Measurements from ENCODE around the gene HIGD2A.
"Not testable (repeated sequence)": the region's sequence is repeated elsewhere in the genome, so short reads cannot be mapped to it uniquely, and the experiment has no call there.

Gene HIGD2A

DNA sequence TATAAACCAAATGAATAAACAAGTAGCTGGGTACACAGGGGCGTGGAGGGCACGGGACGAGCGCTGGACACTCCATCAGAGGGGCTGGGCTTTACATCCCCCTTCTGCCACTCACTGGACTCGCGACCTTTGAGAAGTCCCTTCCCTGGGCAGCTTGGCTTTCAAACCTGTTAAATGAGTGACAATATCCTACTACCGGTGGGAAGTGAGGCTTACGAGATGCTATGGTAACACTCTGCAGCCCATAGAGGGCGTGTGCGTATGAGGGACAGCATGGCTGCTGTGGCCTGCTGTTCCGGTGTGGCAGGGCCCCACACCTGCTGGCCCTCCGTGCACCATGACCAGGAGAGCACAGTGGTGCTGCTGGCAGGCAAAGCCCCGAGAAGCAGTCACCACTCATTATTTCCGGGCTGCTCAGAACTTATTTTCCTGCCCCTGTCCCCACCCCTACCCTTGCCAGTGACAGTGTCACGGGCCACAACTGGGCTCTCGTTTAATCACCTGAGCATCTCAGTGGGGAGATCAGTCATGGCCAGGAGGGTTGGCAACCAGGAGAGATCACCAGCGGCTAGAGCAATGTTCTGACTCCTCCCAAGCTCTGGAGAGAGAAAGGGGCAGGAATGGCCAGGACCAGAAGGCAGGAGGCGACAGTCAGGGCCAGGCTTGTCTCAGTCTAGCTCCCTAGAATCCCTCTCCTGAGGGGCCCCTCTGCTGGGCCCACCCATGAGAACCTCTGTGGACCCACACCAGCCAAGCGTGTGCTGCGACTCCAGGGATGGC, 17.3 kb downstream of the HIGD2A start:
- H3K4me3 ChIP-seq (ENCODE audit: low read depth, low read length) = no peak overlapping the region
- DNase-seq (ENCODE audit: low read depth) = no peak
- no peak for TF ChIP-seq CTCF (IDR thresholded peaks at IDR 0.05; ENCODE audit: insufficient read depth, low read depth, low read length, missing control alignments)

DNA sequence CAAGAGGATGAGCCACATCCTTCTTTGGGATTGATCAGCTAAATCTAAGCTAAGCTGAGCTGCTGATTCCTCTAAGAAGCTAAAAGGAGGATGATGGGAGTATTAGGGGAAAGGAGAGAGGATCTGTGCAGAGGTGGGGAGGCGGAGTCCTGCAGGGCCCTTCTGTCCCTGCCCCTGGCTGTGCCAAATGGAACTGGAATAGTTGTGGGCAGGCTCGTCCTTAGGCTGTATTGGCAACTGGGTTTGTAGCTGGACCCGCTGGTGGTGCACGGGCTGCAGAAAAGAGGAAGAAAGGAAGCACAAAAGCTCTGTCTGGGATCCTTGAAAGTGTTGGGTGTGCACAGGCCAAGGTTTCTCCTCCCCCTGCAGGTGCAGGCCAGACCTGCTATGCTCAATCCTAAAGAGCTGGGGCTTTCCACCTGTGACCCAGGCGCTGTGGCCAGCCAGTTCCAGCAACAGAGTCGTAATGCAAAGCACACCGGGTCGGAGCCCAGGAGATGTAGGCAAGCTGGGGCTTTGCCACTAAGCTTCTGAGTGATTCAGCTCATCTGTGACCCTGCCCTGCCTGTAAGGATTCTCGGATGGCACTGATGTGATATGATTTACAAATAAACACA, 18.0 kb downstream of the HIGD2A start:
- no peak for TF ChIP-seq CTCF (IDR thresholded peaks at IDR 0.05; ENCODE audit: insufficient read depth, low read depth, low read length, missing control alignments)
- DNase-seq (ENCODE audit: low read depth) = no peak
- H3K4me3 ChIP-seq (ENCODE audit: low read depth, low read length) = no peak overlapping the region

- TF ChIP-seq CTCF (IDR thresholded peaks at IDR 0.05; ENCODE audit: insufficient read depth, low read depth, low read length, missing control alignments) = no peak
- no peak for DNase-seq (ENCODE audit: low read depth)
- H3K4me3 ChIP-seq (ENCODE audit: low read depth, low read length) = no peak overlapping the region
These were observed 19.1 kb downstream of the HIGD2A start for GRCh38 chr5:176407456-176408251.

GRCh38 chr5:176408252-176408573, 19.7 kb downstream of the HIGD2A start:
- DNase-seq (ENCODE audit: low read depth); H3K4me3 ChIP-seq (ENCODE audit: low read depth, low read length): not testable (repeated sequence)

- DNase-seq (ENCODE audit: low read depth) = no peak
- no peak for TF ChIP-seq CTCF (IDR thresholded peaks at IDR 0.05; ENCODE audit: insufficient read depth, low read depth, low read length, missing control alignments)
These were observed 20.0 kb downstream of the HIGD2A start for GRCh38 chr5:176408590-176408989.

DNA sequence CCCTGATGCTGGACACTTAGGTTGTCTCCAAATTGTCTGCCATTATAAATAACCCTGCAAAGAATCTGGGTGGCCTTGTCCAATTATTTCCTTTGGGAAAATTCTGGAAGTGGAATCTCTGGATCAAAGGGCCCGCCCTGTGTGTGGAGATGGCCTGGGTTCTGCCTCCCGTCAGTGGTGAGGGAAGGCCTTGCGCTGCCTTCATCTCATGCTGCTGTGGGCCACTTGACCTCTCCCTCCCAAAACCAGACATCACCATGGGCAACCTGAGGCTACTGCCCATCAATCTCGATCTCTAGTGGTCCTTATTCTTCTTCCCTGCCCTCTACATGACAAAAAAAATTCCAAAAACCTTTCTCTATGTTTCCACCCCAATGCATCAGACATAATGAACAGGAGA, 21.2 kb downstream of the HIGD2A start:
- no peak for DNase-seq (ENCODE audit: low read depth)
- H3K4me3 ChIP-seq (ENCODE audit: low read depth, low read length) = no peak overlapping the region
- TF ChIP-seq CTCF (IDR thresholded peaks at IDR 0.05; ENCODE audit: insufficient read depth, low read depth, low read length, missing control alignments) = no peak

More at GRCh38 chr5:176408590-176408989, 20.0 kb downstream of the HIGD2A start:
- H3K4me3 ChIP-seq (ENCODE audit: low read depth, low read length) = no peak overlapping the region

GRCh38 chr5:176410486-176411180, 22.1 kb downstream of the HIGD2A start:
- H3K4me3 ChIP-seq (ENCODE audit: low read depth, low read length) = no peak overlapping the region
- DNase-seq (ENCODE audit: low read depth) = no peak
- no peak for TF ChIP-seq CTCF (IDR thresholded peaks at IDR 0.05; ENCODE audit: insufficient read depth, low read depth, low read length, missing control alignments)
